HepG2 (cell line): Measurements from ENCODE around the gene CAMTA1. TPM values are rescaled to one million over a fixed set of nuclear protein-coding genes. Genes with fewer than 3 reads are reported as not detected.

Source experiments
- ATAC-seq: fragments of 200-7000 bp; cut with Tn5 transposase; 3 replicates; pipeline ENCODE4 v1.9.1; 2020; ENCODE audit warnings: mild to moderate bottlenecking, moderate library complexity
- BruUV-seq: library from RNA; stranded (reverse); fragments of 400-500 nt; replicated peaks from 2 replicates; lab custom pipeline; 2021; lab: Mats Ljungman, UMichigan
- CTCF ChIA-PET: fragments of 300-600 bp; formaldehyde crosslinking; extraction: SDS; loops from one replicate; lab custom pipeline; 2021; ENCODE audit warnings: low total read pairs, inconsistent platforms, low intra/inter-chr PET ratio; lab: Yijun Ruan, JAX
- POLR2A ChIA-PET: fragments of 350-600 bp; sonication (Branson Sonifier 250); formaldehyde crosslinking; loops from one replicate; lab custom pipeline; 2020; ENCODE audit warnings: antibody characterized with exemption, inconsistent platforms; lab: Yijun Ruan, JAX
- DNase-seq: peaks from one replicate; pipeline ENCODE4 v3.0.0-alpha.2; 2015; ENCODE audit warnings: low spot score
- FAIRE-seq: peaks from 3 replicates; lab custom pipeline; 2011; peaks lifted over from hg19 to GRCh38; lab: Jason Lieb, UNC
- H2AFZ ChIP-seq: one replicate; pipeline ENCODE4 v1.6.1; 2011; ENCODE audit warnings: low read length, inconsistent platforms
- H3K27ac ChIP-seq: fragments of 300-600 bp; 3 replicates; pipeline ENCODE4 v1.8.0; 2011; ENCODE audit warnings: mixed run types, mild to moderate bottlenecking, mixed read lengths, low read length, inconsistent platforms; ENCODE audit not compliant: insufficient read depth; ENCODE audit errors: extremely low read length
- H3K27me3 ChIP-seq, 2 experiments: fragments of 200-600 bp in 1 of 2; 2 replicates in 1 of 2; 3 replicates in 1 of 2; pipeline versions ENCODE4 v1.6.0 to v1.8.0; 2011; ENCODE audit warnings: low read length in 2 of 2, mild to moderate bottlenecking in 2 of 2, moderate library complexity in 2 of 2, inconsistent platforms in 1 of 2; ENCODE audit not compliant: insufficient read depth in 2 of 2, control insufficient read depth in 1 of 2
- H3K36me3 ChIP-seq, 2 experiments: fragments of 200-600 bp in 1 of 2; replicated peaks in 1 of 2; 2 replicates in 1 of 2; 3 replicates in 1 of 2; pipeline versions ENCODE4 v1.5.1 to v1.8.0; 2011; ENCODE audit warnings: low read length in 2 of 2, inconsistent platforms in 1 of 2; ENCODE audit not compliant: insufficient read depth in 2 of 2, control insufficient read depth in 1 of 2
- H3K4me1 ChIP-seq: 2 replicates; pipeline ENCODE4 v1.5.1; 2012; ENCODE audit warnings: low read length, inconsistent platforms; ENCODE audit not compliant: insufficient read depth
- H3K4me2 ChIP-seq: 2 replicates; pipeline ENCODE4 v1.6.0; 2011; ENCODE audit warnings: low read depth, low read length, inconsistent platforms
- H3K4me3 ChIP-seq, 3 experiments: fragments of 200-600 bp in 1 of 3; sonication (generic), shearing (Covaris generic) in 1 of 3; replicated peaks in 1 of 3; 2 replicates each; pipeline ENCODE4 v1.5.1; 2011 to 2016; ENCODE audit warnings: low read length in 3 of 3, inconsistent platforms in 2 of 3, low read depth in 2 of 3, mild to moderate bottlenecking in 2 of 3, control low read depth in 1 of 3, mixed read lengths in 1 of 3; ENCODE audit not compliant: insufficient read depth in 1 of 3
- H3K79me2 ChIP-seq: one replicate; pipeline ENCODE4 v1.6.1; 2011; ENCODE audit warnings: low read length, inconsistent platforms; ENCODE audit not compliant: insufficient read depth
- H3K9ac ChIP-seq: 2 replicates; pipeline ENCODE4 v1.6.0; 2011; ENCODE audit warnings: mild to moderate bottlenecking, low read depth, low read length, inconsistent platforms; ENCODE audit not compliant: insufficient read depth
- H3K9me3 ChIP-seq: 2 replicates; pipeline ENCODE4 v1.5.1; 2012; ENCODE audit warnings: mild to moderate bottlenecking, low read length
- H4K20me1 ChIP-seq: 2 replicates; pipeline ENCODE4 v1.6.0; 2011; ENCODE audit warnings: inconsistent platforms, mild to moderate bottlenecking, low read length, moderate library complexity; ENCODE audit not compliant: insufficient read depth
- ELF3 ChIP-seq: IDR thresholded peaks from 2 replicates; pipeline ENCODE4 v1.6.1; 2016; ENCODE audit warnings: missing genetic modification reagents, missing compliant biosample characterization
- FOXO4 ChIP-seq: sonication (generic); formaldehyde crosslinking; conservative IDR thresholded peaks from 2 replicates; pipeline ENCODE4 v1.8.1; 2023; ENCODE audit warnings: missing genetic modification reagents
- IKZF1 ChIP-seq: fragments of 450-650 bp; IDR thresholded peaks from 2 replicates; pipeline ENCODE4 v1.7.1; 2016
- IRX3 ChIP-seq: sonication (generic); formaldehyde crosslinking; IDR thresholded peaks from 2 replicates; pipeline ENCODE4 v1.8.1; 2023; ENCODE audit warnings: mild to moderate bottlenecking, low read depth, missing genetic modification reagents, borderline replicate concordance
- JUNB ChIP-seq: sonication (generic); formaldehyde crosslinking; IDR thresholded peaks from 2 replicates; pipeline ENCODE4 v1.8.0; 2022; ENCODE audit warnings: missing genetic modification reagents, mild to moderate bottlenecking, borderline replicate concordance
- MBNL3 ChIP-seq: fragments of 250-450 bp; sonication (Bioruptor Pico); conservative IDR thresholded peaks from 2 replicates; pipeline ENCODE4 v1.8.0; 2022; ENCODE audit warnings: mild to moderate bottlenecking, inconsistent platforms
- MLXIP ChIP-seq: sonication (generic); formaldehyde crosslinking; IDR thresholded peaks from 2 replicates; pipeline ENCODE4 v1.9.0; 2021; ENCODE audit warnings: missing genetic modification reagents, borderline replicate concordance
- PATZ1 ChIP-seq: sonication (generic); formaldehyde crosslinking; IDR thresholded peaks from 2 replicates; pipeline ENCODE4 v1.4.0; 2020; ENCODE audit warnings: missing genetic modification reagents
- SMAD1 ChIP-seq: sonication (generic); formaldehyde crosslinking; IDR thresholded peaks from 2 replicates; pipeline ENCODE4 v1.4.0; 2020; ENCODE audit warnings: missing genetic modification reagents, low read depth, mild to moderate bottlenecking, borderline replicate concordance
- SMAD3 ChIP-seq: sonication (generic); formaldehyde crosslinking; IDR thresholded peaks from 2 replicates; pipeline ENCODE4 v1.4.0; 2020; ENCODE audit warnings: missing genetic modification reagents
- TSC22D2 ChIP-seq: sonication (generic); formaldehyde crosslinking; IDR thresholded peaks from 2 replicates; pipeline ENCODE4 v1.5.1; 2020; ENCODE audit warnings: missing genetic modification reagents, mild to moderate bottlenecking, borderline replicate concordance
- ZBTB25 ChIP-seq: IDR thresholded peaks from 2 replicates; pipeline ENCODE4 v1.6.1; 2018; ENCODE audit warnings: missing genetic modification reagents
- ZBTB33 ChIP-seq: sonication (generic); formaldehyde crosslinking; IDR thresholded peaks from 2 replicates; pipeline ENCODE4 v1.4.0; 2020; ENCODE audit warnings: missing genetic modification reagents
- ZEB1 ChIP-seq: IDR thresholded peaks from 2 replicates; pipeline ENCODE4 v1.6.1; 2012; ENCODE audit warnings: mild to moderate bottlenecking, low read depth, inconsistent platforms; ENCODE audit not compliant: insufficient replicate concordance
- ZNF549 ChIP-seq: sonication (generic); formaldehyde crosslinking; IDR thresholded peaks from 2 replicates; pipeline ENCODE4 v1.5.0; 2020; ENCODE audit warnings: missing genetic modification reagents
- ZNF781 ChIP-seq: sonication (generic); formaldehyde crosslinking; IDR thresholded peaks from 2 replicates; pipeline ENCODE4 v1.5.1; 2020; ENCODE audit warnings: borderline replicate concordance, mild to moderate bottlenecking, missing genetic modification reagents; ENCODE audit errors: not compliant biosample characterization
- WGBS: methylation state at CpG from one replicate; pipeline ENCODE4 v1.1.6; 2017; ENCODE audit warnings: low lambda C conversion rate; 5-methylcytosine and 5-hydroxymethylcytosine counted together
- in situ Hi-C: cut with HindIII; loops from 2 replicates; pipeline ENCODE4 v1.10.0; 2017; ENCODE audit warnings: low pct_unique_long_range_greater_than_20kb; ENCODE audit not compliant: extremely low pct_ligation_motif_present
- intact Hi-C: fragments of 100-400 bp; cut with micrococcal nuclease; formaldehyde crosslinking; loops from one replicate; pipeline ENCODE4 v1.10.0; 2022; ENCODE audit not compliant: unreplicated experiment
- polyA plus RNA-seq, 8 experiments: library from polyadenylated mRNA; depleted of rRNA in 3 of 8; stranded (reverse) in 7 of 8; unstranded in 1 of 8; fragments of >200 nt; fragmentation: Illumina TruSeq in 4 of 8; extraction: Trizol in 4 of 8; gene quantifications; 2 replicates each; pipeline versions ENCODE4 v1.2.1 to v1.2.3, GENCODE V29; 2011 to 2016; ENCODE audit warnings: low read depth in 4 of 8, missing spikeins in 1 of 8, mixed read lengths in 1 of 8; ENCODE audit not compliant: insufficient read depth in 1 of 8
- total RNA-seq, 5 experiments: library from RNA; depleted of rRNA; stranded (reverse); fragments of >200 nt; fragmentation: Illumina TruSeq; extraction: Trizol; gene quantifications; 2 replicates each; pipeline ENCODE4 v1.2.3, GENCODE V29; 2016; ENCODE audit warnings: low read depth in 1 of 5

The CAMTA1 gene
- total and polyA plus RNA-seq, 2 of the 13 experiments (the other 11 are each of a cell fraction or from before 2014, with no cell fraction given) = 25.0 to 36.4 TPM

- DNase-seq = no peak
- CTCF ChIA-PET = no interaction called here
- no peak for FAIRE-seq
- Histone ChIP-seq H3K4me1 (no peaks in the 10 kb centered on the region), H4K20me1 (peaks cover 2% of the 10 kb centered on the region; the same call in 1 of the 2 replicates), H2AFZ (no peak overlapping the region), H3K79me2 (no peaks in the 10 kb centered on the region), H3K9ac (no peak overlapping the region), H3K4me2 (no peak overlapping the region), H3K4me3 (no peak overlapping the region), H3K27me3 (peaks cover 13 to 52% of the 10 kb centered on the region in 2 experiments; a peak in 4 of 5 replicates), H3K27ac (no peak overlapping the region), H3K9me3 (no peaks in the 10 kb centered on the region), H3K36me3 (no peaks in the 10 kb centered on the region)
- WGBS = 35% methylated on average over 12 of the region's 14 CpGs
- BruUV-seq = no TSS peak
- no peak for ATAC-seq
- intact Hi-C loops (no loop called here), in situ Hi-C loops (no loop called here)
- POLR2A ChIA-PET = no interaction called here
- TF ChIP-seq TSC22D2 (CRISPR knock-in tag) (no peak), PATZ1 (CRISPR knock-in tag) (no peak), ZBTB33 (CRISPR knock-in tag) (no peak), IRX3 (CRISPR knock-in tag) (no peak), ZNF781 (no peak), IKZF1 (no peak), ZEB1 (no peak), MLXIP (CRISPR knock-in tag) (no peak), ZNF549 (CRISPR knock-in tag) (no peak), MBNL3 (CRISPR knock-in tag) (no peak), ELF3 (CRISPR knock-in tag) (no peak), ZBTB25 (no peak), JUNB (no peak), FOXO4 (CRISPR knock-in tag) (no peak), SMAD1 (CRISPR knock-in tag) (no peak), SMAD3 (CRISPR knock-in tag) (no peak)
Measured at GRCh38 chr1:7471836-7472235, 686.6 kb downstream of the CAMTA1 start.
